Measurements from ENCODE around the gene PER1. TPM values are rescaled to one million over a fixed set of nuclear protein-coding genes. Genes with fewer than 3 reads are reported as not detected.

Gene PER1
- total RNA-seq, 1 experiment from 2014 or later, result 87.6 TPM

DNA sequence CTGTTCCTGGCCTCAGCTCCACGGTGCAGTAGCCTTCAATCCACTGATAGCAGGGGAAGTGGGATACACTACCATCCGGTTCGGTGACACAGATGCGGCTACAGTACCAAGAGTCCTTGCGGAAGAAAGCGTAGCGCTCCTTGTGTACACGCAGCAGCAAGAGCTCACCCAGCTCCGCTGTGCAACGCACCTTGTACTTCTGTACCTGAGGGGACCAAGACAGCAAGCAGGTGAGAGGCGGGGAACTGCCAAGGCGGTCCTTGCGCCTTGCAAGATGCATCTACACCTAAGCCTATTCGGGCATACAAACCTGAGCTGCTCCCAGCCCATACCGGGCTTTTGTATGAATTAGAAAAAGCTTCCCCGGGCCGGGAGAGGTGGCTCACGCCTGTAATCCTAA lies 35.4 kb downstream of the PER1 start:
- no peak for ATAC-seq
- no peaks in the 10 kb centered on the region for H3K79me2 ChIP-seq (ENCODE audit: insufficient read depth, low read length)
- H3K4me1 ChIP-seq (ENCODE audit: control insufficient read depth in 1 of 2, insufficient read depth in 2 of 2, low read length in 2 of 2), result peaks cover 19 to 45% of the 10 kb centered on the region in 2 experiments
- no TSS peak for BruUV-seq (replicated peaks)
- 0 out of 2 replicates have a peak overlapping the region, but pooled peaks have one; percentile 88 for H3K9ac ChIP-seq (ENCODE audit: low read length)
- no peaks in the 10 kb centered on the region for H3K27me3 ChIP-seq (ENCODE audit: insufficient read depth, low read length)
- RAD21 ChIA-PET (ENCODE audit: low non-redundant PET in 1 of 2, low total read pairs in 2 of 2, uncharacterized antibody in 2 of 2, unreplicated experiment in 2 of 2), result no interaction called here
- H3K9me2 ChIP-seq (ENCODE audit: insufficient read depth), result no peaks in the 10 kb centered on the region
- no peak overlapping the region for H3K27ac ChIP-seq (ENCODE audit: low read depth, low read length)
- CTCF ChIA-PET, result interaction anchor here (4.0 kb wide), 1 partner anchor 23 kb away, joined by 26 read pairs; no protein-coding TSS in a partner anchor
- H3K9me3 ChIP-seq (ENCODE audit: control insufficient read depth in 1 of 2, insufficient read depth in 1 of 2, low read depth in 1 of 2, low read length in 2 of 2), result no peaks in the 10 kb centered on the region
- H3K4me3 ChIP-seq (replicated peaks in 1 of 2; ENCODE audit: low read depth in 1 of 2, low read length in 2 of 2), result no peak overlapping the region
- no peaks in the 10 kb centered on the region for H3K36me3 ChIP-seq (ENCODE audit: control insufficient read depth in 1 of 2, insufficient read depth in 2 of 2, low read length in 2 of 2)
- TF ChIP-seq POLR2A (IDR thresholded peaks at IDR 0.05; ENCODE audit: borderline replicate concordance, extremely low read depth, insufficient read depth, insufficient read length) (no peak), EZH2 (IDR thresholded peaks at IDR 0.05) (no peak), FOSL1 (IDR thresholded peaks at IDR 0.05; ENCODE audit: low read depth) (no peak), RAD21 (IDR thresholded peaks at IDR 0.05; ENCODE audit: low read depth) (no peak), SP1 (IDR thresholded peaks at IDR 0.05; ENCODE audit: low read depth) (no peak), ELF1 (IDR thresholded peaks at IDR 0.05; ENCODE audit: borderline replicate concordance, low read depth) (no peak), EZH2phosphoT487 (IDR thresholded peaks at IDR 0.05; ENCODE audit: borderline replicate concordance) (no peak), EGR1 (IDR thresholded peaks at IDR 0.05; ENCODE audit: low read depth) (no peak), JUND (IDR thresholded peaks at IDR 0.05) (no peak), ZNF274 (IDR thresholded peaks at IDR 0.05; ENCODE audit: low read depth, low read length) (no peak), POLR2AphosphoS5 (IDR thresholded peaks at IDR 0.05; ENCODE audit: low read depth, low read length) (no peak)
- TF ChIP-seq, protein P1, sequence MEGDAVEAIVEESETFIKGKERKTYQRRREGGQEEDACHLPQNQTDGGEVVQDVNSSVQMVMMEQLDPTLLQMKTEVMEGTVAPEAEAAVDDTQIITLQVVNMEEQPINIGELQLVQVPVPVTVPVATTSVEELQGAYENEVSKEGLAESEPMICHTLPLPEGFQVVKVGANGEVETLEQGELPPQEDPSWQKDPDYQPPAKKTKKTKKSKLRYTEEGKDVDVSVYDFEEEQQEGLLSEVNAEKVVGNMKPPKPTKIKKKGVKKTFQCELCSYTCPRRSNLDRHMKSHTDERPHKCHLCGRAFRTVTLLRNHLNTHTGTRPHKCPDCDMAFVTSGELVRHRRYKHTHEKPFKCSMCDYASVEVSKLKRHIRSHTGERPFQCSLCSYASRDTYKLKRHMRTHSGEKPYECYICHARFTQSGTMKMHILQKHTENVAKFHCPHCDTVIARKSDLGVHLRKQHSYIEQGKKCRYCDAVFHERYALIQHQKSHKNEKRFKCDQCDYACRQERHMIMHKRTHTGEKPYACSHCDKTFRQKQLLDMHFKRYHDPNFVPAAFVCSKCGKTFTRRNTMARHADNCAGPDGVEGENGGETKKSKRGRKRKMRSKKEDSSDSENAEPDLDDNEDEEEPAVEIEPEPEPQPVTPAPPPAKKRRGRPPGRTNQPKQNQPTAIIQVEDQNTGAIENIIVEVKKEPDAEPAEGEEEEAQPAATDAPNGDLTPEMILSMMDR (IDR thresholded peaks at IDR 0.05 in 2 of 3, conservative IDR thresholded peaks at IDR 0.05 in 1 of 3; ENCODE audit: borderline replicate concordance in 1 of 3, insufficient read depth in 1 of 3, low read depth in 2 of 3, low read length in 2 of 3), result no peak
- TF ChIP-seq, protein P2, sequence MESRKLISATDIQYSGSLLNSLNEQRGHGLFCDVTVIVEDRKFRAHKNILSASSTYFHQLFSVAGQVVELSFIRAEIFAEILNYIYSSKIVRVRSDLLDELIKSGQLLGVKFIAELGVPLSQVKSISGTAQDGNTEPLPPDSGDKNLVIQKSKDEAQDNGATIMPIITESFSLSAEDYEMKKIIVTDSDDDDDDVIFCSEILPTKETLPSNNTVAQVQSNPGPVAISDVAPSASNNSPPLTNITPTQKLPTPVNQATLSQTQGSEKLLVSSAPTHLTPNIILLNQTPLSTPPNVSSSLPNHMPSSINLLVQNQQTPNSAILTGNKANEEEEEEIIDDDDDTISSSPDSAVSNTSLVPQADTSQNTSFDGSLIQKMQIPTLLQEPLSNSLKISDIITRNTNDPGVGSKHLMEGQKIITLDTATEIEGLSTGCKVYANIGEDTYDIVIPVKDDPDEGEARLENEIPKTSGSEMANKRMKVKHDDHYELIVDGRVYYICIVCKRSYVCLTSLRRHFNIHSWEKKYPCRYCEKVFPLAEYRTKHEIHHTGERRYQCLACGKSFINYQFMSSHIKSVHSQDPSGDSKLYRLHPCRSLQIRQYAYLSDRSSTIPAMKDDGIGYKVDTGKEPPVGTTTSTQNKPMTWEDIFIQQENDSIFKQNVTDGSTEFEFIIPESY (IDR thresholded peaks at IDR 0.05; ENCODE audit: extremely low read depth, insufficient replicate concordance, low read length), result no peak
- TF ChIP-seq, protein P3, sequence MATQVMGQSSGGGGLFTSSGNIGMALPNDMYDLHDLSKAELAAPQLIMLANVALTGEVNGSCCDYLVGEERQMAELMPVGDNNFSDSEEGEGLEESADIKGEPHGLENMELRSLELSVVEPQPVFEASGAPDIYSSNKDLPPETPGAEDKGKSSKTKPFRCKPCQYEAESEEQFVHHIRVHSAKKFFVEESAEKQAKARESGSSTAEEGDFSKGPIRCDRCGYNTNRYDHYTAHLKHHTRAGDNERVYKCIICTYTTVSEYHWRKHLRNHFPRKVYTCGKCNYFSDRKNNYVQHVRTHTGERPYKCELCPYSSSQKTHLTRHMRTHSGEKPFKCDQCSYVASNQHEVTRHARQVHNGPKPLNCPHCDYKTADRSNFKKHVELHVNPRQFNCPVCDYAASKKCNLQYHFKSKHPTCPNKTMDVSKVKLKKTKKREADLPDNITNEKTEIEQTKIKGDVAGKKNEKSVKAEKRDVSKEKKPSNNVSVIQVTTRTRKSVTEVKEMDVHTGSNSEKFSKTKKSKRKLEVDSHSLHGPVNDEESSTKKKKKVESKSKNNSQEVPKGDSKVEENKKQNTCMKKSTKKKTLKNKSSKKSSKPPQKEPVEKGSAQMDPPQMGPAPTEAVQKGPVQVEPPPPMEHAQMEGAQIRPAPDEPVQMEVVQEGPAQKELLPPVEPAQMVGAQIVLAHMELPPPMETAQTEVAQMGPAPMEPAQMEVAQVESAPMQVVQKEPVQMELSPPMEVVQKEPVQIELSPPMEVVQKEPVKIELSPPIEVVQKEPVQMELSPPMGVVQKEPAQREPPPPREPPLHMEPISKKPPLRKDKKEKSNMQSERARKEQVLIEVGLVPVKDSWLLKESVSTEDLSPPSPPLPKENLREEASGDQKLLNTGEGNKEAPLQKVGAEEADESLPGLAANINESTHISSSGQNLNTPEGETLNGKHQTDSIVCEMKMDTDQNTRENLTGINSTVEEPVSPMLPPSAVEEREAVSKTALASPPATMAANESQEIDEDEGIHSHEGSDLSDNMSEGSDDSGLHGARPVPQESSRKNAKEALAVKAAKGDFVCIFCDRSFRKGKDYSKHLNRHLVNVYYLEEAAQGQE (IDR thresholded peaks at IDR 0.05; ENCODE audit: low read depth), result no peak
- POLR2A ChIA-PET, result interaction anchor here (0.8 to 4.1 kb wide), 2 partner anchors 13 to 57 kb away, joined by 3 to 43 read pairs; no protein-coding TSS in a partner anchor
- DNase-seq (ENCODE audit: low read depth, low spot score), result no peak
- intact Hi-C loops (cut with micrococcal nuclease), result loop anchor here (5.0 kb wide), 1 partner anchor 39 kb away; no protein-coding TSS in a partner anchor
- no peak overlapping the region for H2AFZ ChIP-seq (ENCODE audit: low read depth, low read length, poor library complexity, severe bottlenecking)
- peaks cover 3% of the 10 kb centered on the region; the same call in 1 of the 2 replicates for H4K20me1 ChIP-seq (ENCODE audit: insufficient read depth)
- peak overlapping the region; percentile 98; the same call in 1 of the 2 replicates for H3K4me2 ChIP-seq (ENCODE audit: low read length)
